Activated T-cell treated with anti-CD3 and anti-CD28 coated beads for 48 hours (primary cell): Measurements from ENCODE around the gene CPED1.
"Not testable (repeated sequence)": the region's sequence is repeated elsewhere in the genome, so short reads cannot be mapped to it uniquely, and the experiment has no call there.

Experiments
- DNase-seq: peaks from one replicate; pipeline ENCODE4 v3.0.0-alpha.2; 2020; ENCODE audit warnings: low read depth

Gene CPED1

DNA sequence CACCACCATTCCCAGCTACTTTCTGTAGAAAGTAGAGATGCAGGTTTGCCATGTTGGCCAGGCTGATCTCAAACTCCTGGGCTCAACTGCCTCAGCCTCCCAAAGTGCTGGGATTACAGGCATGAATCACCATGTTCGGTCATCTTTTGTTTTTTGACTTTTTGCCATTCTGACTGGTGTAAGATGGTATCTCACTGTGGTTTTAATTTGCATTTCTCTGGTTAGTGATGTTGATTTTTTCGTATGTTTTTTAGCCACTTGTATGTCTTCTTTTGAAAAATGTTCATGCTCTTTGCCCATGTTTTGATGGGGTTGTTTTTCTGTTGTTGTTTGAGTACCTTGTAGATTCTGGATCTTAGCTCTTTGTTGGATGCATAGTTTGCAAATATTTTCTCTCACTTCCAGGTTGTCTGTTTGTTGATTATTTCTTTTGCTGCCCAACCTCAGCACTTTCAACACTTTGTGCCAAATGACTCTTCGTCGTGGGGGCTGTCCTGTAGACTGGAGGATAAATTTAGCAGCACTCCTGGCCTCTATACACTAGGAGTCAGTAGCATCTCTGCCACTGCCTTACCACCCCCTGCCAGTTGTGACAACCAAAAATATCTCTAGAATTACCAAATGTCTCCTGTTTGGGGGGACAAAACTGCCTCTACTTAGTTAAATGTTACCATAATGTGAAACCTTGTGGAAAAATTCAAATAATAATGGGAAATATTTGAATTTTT, 6.5 kb upstream of the CPED1 start:
- no peak for DNase-seq

DNA sequence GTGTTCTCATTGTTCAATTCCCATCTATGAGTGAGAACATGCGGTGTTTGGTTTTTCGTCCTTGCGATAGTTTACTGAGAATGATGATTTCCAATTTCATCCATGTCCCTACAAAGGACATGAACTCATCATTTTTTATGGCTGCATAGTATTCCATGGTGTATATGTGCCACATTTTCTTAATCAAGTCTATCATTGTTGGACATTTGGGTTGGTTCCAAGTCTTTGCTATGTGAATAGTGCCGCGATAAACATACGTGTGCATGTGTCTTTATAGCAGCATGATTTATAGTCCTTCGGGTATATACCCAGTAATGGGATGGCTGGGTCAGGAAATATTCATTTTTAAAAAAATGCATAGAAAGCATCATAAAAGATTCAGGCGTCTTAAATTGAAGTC, 4.9 kb upstream of the CPED1 start:
- not testable (repeated sequence) for DNase-seq

DNA sequence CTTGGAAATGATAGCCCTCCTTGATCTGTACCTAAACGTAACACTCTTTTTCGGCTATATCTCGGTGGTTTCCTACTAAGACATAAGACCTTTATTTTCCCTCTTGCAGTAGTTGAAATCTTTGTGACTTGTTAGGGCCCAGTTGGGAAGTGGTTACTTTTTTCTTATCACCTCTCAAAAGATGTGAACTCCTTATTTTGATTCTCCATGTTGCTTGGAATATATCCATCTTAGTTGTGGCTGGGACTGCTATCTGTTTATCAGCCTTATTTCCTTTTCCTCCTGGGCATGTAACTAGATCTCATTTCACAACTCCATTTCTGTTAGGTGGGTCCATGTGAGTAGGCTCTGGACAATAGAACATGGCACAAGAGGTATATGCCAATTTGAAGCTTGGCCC, 4.1 kb upstream of the CPED1 start:
- no peak for DNase-seq

DNA sequence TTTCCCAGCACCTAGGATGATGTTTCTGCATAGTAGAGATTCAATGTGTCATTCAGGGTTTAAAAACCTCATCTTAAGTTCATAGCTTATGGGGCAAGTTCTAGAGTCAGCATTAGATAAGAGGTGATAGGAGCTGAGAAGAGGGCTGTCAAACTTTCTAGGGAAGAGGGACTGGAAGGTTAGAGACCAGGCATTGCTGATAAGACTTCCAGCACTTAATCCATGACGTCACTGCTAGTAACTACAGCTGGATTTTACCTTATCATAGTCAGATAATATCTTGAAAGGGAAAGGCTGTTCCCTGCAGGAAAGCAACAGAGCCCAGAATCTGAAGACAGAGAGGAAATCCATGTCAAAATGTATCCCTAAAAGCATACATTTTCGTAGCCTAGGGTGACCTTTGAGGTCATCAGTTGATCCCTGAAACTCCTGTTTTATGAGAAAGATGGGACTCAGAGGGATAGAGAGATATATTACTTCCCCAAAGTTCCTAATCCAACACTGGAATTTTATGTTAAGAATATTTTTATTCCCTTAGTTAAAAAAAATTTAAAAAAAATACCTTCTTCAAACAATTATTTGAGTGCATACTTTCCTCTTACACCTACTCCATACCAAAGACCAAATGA, 3.3 kb upstream of the CPED1 start:
- DNase-seq: no peak

DNA sequence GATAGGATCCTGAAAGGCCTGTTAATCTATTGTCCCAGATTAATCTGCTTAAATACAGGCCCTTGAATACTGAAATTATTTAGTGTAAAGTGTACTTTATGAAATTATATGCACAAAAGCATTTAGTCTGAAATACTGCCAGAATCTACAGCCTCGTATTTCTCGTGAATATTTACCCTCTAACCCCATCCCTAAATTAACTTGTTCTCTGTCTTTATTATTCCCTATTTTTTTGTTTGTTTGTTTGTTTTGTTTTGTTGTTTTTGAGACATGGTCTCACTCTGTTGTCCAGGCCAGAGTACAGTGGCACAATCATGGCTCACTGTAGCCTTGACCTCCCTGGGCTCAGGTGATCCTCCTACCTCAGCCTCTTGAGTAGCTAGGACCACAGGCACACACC, 2.7 kb upstream of the CPED1 start:
- DNase-seq: no peak

DNA sequence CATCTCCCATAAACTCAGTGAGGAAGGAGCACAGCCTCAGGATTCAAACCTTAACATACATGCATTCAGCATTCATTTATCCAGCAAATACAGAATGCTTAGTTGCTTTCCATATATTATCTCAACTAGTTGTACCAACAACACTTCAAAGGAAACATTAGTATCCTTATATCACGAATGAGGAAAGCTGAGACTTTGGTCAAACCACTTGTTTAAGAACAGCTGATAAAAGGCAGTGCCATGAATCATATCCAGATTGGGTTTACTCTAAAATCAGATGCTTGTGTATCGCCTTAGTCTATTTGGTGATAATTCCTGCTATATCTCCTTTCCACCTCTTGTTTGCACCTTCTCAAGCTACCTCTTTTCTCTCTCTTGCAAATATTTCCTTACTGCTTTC, 1.9 kb upstream of the CPED1 start:
- no peak for DNase-seq

DNA sequence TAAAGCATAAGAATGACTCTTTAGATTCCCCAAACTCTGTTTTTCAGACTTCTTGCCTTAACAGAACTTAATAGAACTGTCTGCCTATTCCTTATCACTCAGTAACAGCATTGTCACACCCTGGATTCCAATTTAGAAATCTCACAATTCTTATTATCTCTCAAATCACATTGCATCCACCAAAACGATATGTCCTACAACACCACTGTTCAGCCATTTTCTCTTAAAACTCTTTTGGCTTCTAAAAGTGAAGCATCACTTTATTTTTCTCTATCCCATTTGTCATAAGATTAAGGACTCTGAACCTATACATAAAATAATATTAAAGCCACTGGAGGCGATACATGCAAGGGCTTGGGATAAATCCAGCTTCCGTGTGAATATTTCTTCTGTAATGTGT, 1.2 kb upstream of the CPED1 start:
- no peak for DNase-seq

DNA sequence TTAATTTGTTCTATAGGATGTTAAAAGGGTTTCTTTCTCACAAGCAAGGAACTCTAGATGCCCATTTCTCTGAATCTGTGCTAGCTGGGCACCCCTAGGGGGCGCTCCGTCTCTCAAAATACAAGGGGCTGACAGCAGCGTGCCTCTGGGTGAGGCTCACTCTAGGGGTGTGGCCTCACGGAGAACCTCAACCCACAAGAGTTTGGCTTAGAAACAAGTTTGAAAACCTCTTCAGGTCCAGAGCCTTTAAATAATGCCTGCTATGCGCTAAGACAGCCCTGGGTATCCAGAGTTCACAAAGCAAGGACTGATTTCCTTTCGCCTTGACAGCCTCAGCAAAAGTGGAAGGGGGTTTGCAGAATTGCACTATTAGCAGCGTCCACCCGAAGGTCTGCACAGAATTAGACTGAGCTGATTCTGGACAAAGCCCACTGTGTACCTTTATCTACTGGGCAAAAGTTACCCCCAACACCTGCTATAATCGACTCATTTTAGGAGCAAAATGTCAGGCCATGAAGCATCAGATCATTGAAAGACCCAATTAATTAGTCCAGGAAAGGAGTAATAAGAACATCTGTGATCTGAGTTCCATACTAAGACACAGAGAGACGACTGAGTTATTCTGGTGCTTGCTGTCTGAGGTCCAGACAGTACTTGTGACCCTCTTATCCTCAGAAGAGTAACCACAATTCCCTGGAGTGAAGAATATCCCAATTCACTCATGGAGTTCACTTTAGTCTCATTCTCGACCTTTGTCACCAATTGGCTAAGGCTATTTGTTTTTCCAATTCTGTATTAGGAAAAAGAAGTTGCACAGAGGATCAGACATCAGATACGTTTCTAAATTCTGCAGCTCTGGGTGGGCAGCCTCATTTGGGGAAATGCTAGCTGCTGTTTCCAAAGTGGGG, 574 bp upstream of the CPED1 start:
- peak; percentile 76 for DNase-seq

DNA sequence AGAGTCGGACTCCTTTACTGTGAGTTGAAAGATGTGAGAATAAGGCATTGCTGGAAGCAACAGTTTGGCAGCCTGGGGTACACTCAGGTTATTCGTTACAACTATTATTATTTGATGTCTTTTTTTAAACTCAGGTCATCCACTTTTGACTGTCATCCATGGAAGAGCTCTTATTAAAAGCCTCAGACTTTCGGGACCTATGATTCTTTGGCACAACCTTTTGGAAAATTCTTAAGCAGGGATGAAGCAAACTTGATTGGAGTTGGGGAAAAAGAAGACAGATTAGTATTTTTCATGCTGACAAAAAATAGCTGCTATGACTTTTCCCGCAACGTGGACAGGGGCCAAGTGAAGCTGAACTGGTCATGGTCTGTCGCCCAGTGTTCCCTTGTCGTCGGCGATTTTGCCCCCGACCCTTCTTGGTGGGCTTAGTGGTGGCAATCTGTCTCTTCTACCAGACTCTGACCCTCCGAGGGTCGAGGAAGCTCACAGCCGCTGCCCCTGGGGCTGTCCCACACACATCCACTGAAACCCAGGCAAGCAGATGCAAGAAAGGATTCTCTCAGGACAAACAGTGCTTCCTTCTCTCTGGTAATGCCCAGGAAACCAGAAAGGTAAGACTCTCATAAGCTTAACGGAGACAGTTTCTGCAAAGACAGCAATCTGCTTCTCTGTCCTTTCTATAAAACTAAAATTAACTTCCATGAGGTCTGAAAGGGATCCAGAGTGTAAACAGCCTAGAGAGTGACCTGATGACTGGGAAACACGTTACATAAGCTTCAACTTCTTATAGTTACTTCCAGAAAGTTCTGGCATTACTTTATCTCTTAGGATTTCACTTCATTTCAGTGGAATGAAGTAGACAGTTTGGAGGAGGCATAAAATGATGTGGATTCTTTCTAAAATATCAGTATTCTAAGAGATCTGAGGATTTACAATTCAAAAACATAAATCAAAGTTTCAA, 1.0 kb downstream of the CPED1 start:
- no peak for DNase-seq

DNA sequence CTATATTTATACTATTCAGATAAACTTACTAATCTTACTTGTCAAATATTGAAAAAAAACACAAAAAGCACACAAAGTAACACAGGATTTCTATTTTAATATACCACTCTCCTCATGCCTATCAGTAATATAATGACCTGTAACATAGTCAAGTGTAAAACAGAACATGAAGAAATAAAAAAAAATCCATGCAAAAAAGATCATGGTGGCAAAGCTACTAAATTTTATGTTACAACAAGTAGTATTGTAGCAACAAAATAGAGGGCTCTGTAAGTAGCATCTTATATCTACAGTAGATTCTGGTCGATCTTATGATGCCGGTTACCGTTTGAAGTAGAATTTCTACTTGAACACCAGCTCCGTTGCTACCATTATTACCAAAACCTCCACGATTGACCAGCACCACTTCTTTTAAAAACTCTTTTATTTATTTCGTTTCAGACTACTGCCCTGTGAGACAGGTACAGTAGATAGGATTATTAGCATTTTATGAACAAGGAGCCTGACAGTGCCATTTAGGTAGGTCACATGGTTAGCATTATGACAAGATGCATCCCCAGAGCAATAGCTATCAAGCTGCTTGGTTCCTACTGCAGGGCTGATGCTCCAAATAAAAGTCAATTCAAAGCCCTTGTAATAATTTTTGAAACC, 2.1 kb downstream of the CPED1 start:
- DNase-seq: no peak

DNA sequence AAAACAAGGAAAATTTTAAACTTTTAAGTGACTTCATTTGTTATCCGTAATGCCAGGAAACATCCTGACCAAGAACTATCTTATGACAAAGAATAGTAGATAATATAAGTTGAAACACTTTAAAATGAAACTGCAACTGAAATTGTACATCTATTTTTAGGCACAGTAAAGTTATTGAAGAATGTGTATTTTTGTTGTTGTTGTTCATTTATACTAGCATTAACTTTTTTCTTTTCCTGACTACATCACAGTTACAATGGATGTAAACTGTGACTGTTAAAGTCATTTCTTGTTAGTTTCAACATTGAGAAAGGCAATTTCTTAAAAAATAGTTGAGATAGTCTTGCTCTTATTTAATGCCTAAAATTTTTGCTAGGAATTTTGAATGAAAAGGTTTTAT, 2.6 kb downstream of the CPED1 start:
- no peak for DNase-seq

DNA sequence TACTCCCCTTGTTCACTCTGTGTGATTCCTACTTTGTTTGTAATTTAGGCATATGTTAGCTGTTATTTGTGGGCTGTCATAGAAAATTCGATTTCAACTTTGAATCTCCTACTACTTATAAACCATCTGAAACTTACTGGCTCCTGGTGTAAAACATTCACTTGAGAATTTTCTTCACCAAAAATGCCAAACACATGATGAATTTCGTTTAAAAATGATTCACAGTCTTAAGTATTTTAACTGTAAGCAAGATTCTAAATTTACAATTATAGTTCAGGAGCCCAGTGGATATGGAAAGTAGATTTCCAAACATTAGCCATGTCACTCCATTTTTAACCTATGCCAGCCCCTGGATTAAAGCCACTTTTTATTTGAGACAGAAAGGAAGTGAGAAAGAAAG, 3.1 kb downstream of the CPED1 start:
- no peak for DNase-seq

DNA sequence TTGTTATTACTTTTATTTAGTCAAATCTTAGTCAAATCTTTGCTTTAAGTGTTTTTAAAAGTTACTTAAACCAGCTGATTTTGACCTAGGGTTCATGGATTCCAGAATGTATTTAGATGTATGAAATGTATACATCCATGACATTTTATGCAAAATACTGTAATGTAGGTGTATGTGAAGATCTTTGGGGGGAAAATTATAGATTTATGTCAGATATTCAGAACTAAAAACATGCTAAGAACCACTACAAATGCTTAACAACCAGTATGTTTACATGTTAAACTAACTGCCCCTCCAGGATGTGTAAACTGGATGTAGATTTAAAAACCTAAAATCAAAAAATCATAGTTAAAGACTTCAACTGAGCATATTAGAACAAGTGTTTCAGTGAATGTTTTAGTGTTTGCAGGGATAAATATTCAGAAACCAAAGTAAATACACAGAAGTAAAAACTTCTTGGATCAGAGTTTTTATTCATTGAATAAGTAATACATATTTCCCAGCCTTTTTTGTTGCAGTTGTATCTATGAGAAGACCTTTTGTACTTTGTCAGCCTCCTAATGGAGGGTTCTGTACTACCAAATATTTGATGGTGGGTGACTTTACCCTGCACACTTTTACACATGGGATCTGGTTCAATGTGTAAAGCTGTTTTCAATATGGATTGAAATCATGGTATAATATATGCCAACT, 3.9 kb downstream of the CPED1 start:
- DNase-seq: no peak

DNA sequence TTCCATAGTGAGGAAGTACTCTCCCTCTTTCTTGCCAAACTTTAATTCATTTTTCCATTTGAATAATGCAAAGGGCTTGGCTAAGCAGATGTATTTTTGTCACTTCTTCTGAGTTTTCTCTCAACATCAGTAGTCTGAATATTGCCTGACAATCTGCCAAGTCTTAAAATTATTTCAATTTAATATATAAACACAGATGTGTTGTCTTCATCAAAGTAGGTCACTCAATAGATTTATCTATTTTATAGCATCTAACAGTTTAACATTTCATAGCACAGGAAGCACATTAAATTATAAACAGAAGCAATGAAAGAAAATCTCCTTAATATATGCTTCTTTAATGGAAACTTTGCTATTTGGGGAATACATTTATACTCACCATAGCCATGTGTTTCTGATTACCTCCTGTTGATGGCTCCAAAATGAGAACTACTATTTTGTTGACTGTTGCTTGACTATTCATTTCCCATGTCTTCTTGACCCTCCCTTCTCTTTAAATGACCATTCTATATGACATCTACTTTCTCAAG, 4.5 kb downstream of the CPED1 start:
- DNase-seq: no peak

DNA sequence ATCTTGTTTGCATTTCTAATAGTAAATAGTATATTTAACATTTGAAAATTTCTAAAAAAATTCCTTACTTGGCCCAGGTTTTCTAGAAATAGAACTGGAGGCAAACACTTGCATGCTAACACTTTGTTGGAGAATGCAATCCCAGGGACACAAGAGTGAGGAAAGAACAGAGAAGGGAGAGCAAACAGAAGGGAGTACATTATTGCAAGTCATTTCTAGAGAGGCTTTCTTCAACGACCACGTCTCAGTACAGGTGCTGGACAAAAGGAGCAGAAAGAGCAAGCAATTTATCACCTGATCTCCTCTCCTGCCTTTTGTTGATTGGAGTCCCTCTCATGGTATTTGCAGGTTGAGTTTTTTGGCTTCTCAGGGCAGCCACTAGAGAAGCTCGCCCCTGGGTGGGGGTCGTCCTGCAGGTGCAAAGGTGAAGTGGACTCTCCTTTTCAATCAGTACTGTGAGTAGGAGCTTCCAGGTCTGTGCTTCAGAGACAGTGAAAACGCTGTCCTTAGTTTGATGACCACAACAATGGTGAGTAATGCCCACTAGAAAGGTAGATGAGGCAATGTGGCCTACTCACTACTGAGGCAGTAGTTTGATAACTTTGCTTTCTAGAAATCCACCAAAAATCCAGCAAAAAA, 5.2 kb downstream of the CPED1 start:
- DNase-seq: no peak

DNA sequence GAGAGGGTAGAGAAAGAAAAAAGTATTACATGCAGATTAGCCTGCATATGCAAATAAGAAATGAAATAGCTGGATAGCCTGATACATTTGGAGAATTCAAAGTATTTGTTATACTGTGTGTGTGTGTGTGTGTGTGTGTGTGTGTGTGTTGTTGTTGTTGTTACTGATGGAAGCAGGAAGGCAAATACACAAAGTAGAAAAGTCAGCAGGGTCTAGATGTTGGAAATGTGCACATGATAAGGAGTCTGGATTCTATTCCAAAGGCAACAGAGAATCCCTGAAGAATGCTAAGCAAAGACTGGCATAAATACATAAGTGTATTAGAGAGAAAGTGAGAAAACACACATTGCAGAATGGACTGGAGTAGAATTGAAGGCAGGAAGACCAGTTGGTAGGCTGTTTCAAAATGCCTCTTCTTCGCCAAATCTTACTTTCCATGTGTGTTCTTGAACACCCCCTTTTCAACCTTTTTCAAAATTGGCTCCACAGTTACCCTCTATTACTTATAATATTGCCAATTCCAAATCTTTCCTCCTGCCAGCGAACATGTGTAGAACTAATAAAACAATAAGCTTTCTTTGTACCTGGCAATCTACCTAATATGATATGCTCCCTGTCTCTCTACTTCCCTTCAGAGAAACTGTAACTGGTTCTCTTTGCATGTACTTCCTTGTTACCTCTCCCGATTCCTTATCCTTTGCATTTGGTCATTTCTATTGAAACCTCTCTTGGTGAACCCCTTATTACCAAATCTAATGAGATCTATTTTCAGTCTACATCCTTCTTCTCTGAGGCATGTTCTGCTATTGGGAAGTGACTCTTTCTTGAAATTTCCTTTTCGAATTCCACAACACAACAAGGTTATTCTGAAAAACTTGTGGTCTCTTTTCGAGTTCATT, 6.2 kb downstream of the CPED1 start:
- DNase-seq: no peak

DNA sequence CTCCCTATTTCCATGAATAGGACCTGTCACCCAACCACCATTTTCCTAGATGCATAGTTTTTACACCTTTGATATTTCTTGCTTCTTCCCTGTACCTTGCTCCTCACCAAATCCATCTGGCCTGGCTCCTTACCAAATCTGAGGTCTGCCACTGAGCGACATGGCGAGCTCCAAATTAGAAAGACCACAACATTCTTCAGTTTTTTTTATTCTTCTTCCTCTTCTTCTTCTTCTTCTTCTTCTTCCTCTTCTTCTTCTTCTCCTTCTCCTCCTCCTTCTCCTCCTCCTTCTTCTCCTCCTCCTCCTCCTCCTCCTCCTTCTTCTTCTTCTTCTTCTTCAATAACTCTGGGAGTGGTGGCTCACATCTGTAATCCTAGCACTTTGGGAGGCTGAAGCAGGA, 7.1 kb downstream of the CPED1 start:
- no peak for DNase-seq

DNA sequence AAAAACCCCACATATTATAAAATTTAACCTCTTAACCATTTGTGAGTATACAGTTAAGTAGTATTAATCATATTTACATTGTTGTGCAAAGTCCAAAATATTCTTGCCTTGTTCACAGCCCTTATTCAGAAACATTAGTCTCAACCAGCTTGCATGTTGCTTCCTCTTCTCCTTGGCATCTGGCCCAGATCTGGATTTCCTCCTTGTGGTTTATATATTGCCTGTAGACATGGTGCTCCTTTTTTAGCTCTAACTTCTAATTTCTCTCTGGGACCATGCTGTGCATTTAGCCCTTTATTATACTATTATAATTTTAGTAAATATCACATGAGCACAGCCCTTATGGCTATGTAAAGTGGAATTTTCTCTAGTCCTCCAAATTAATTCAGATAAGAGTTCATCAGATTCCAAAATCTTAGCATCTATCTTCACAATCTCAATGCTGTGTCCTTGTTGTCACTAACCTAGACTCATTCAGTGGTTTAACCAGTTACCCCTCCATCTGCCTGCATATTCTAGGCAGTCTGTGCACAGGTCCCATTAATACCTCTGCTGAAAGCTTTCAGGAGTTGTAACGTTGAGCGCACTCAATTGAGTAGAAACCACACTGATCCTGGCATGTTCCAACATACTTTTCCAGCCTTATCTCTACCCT, 7.9 kb downstream of the CPED1 start:
- DNase-seq: no peak
